ENCODE data around the gene C2orf68.

C2orf68 gene

DNA sequence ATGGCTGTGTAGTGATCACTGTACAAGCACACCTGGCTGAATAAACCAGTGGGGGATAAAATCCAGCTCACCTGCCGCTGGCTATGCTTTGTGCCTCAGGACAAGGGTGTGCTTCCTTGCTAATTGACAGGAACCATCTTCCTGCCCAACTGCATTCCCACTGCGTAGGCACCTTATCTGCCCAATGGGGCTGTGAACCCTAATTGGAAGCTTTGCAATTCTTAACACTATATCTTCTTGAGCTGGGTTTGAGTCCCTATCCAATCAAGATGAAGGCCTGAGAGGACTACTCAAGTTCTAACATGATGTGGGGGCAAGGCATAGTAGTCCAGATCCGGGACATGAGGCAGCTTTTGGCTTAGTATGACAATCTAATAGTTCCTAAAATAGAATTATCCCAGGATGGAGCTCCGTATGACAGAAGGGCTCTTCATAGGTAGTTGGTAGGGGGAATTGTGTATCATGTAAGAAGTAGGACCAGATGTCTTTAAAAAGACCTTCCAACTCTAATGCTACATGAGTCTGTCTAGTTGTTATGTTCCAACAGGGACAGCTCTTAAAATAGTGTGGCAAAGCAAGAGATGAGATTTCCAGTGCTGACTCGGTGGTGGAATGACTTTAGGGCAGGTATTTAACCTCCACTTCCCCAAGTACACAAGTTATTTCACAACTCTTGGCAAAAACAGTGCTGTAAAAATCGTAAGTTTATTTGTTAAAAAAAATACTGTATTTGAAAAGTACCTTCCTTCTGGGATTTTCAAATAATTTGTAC lies 7.1 kb downstream of the C2orf68 start:
- TF ChIP-seq, protein P1, sequence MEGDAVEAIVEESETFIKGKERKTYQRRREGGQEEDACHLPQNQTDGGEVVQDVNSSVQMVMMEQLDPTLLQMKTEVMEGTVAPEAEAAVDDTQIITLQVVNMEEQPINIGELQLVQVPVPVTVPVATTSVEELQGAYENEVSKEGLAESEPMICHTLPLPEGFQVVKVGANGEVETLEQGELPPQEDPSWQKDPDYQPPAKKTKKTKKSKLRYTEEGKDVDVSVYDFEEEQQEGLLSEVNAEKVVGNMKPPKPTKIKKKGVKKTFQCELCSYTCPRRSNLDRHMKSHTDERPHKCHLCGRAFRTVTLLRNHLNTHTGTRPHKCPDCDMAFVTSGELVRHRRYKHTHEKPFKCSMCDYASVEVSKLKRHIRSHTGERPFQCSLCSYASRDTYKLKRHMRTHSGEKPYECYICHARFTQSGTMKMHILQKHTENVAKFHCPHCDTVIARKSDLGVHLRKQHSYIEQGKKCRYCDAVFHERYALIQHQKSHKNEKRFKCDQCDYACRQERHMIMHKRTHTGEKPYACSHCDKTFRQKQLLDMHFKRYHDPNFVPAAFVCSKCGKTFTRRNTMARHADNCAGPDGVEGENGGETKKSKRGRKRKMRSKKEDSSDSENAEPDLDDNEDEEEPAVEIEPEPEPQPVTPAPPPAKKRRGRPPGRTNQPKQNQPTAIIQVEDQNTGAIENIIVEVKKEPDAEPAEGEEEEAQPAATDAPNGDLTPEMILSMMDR (IDR thresholded peaks at IDR 0.05), result no peak

DNA sequence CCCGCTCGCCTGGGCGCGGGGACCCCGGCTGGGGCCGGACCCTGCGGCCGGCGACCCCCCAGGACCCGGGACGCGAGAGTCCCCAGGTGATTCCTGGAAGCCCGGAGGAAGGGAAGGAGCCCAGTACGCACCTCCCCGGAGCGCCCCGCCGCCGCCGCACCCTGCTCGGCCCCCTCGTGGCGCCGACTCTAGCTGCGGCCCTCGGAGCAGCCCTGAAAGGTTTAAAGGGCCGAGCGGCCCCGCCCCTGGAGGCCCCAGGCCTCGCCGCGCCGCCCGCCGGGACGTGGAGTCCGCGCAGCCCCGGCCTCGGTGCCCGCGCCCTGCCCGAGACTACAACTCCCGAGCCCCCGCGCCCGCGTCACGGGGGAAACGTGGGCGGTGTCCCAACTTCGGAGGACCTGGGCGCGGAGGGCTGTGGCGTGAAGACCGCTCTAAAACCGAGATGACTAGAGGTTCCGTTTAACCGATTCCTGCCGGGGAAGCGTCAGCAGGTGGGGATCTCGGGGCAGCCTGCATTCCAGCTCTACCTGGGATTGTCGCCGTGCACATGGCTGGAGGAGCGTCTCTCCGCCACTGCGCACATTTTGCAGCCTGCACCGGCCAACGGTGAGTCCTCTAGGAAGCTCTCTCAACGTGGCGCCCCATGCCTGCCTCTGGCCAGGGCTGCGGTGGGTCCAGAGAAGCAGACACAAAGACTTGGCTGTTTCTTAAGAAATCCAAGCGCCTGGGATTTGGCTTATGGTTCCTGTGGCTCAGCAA lies 9.2 kb downstream of the C2orf68 start, which contains the start of gene TMEM150A:
Gene TMEM150A (minus strand): TSS at position 223 of the 759 bp plus-strand sequence. CDS start 750 bp downstream, outside the sequence.
- TF ChIP-seq, protein P1 (IDR thresholded peaks at IDR 0.05), result no peak

DNA sequence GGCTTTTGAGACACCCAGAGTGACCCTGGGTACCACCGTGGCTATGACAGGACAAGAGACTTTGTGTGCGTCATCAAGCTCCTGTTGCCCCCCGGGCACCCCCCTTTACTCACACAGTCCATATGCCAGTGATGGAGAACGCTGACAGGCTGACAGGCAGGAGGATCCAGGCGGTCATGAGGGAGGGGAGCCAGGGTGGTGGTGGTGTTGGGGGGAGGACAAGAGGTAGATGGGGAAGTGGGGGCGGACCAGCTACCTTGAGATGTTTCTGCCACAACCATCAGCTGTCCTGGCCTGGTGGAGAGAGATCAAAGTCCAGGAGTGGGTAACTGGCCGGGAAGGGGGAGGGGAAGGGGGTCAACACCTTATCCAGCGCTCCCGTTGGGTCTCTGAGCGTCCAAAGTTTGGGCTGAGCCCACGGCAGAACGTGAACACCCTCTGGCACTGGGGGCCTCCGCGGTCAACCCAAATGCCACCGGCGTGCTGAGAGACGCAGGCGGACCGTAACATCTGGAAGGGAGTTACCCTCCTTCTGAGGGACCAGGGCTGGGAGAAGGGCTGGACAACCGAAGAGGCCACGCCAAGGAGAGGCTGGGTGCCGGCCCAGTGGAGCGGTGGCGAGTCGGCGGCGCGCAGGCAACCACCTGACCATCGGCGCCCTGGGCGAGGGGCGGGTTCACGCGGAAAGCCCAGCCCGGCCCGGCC lies 9.9 kb downstream of the C2orf68 start:
- TF ChIP-seq, protein P1 (IDR thresholded peaks at IDR 0.05), result no peak

DNA sequence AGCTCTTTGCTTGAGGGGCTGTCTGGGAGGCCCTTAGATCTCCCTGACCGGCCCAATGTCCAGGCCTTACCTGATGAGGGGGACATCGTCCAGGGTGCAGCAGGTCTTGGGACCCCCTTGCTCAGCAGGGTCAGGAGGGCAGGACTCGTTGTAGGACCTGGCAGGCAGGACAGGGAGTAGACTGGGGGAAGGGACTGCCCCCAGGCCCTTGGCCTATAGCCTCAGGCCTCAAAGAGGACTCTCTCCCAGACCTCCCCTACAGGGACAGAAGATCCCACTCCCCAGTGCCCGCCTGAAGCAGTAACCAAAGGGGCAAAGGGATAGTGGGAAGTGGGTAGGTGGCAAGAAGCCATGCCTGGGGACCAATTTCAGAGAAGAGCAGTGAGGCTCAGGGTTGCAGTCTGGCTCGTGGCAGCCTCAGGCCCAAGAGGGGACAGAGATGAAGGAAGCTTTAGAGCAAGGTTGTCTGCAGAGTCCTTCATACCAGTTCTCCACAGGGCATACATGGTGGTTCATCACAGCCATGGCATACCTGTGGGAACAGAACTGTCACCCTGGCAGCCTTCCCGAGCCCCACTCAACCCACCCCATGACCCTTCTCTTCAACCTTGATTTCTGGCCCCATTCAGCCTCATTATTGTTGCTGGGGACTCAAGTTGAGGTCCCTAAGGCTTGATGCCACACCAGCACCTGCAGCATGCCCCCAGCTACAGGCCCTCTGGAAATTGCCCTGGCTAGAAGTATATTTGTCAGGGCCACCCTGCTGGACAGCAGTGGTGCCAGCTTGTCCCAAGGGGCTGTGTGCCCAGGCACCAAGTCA lies 10.7 kb downstream of the C2orf68 start:
- TF ChIP-seq, protein P1 (IDR thresholded peaks at IDR 0.05), result no peak

DNA sequence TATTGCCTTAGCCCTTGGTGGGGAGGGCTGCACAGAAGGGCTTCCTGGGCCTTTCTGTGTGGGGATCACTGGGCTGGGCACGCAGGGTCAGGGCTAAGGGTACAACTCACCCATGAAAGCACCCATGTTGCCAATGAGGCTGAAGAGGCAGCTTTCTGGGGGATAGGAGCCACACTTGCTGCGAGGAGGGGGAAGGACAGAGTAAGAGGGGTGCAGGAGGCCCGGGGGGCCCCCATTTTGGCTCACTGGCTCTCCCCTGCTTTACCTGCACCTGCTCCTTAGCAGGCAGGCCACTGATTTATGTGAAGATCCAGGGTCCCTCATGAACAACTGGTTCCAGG lies 11.7 kb downstream of the C2orf68 start:
- TF ChIP-seq, protein P1 (IDR thresholded peaks at IDR 0.05), result no peak

DNA sequence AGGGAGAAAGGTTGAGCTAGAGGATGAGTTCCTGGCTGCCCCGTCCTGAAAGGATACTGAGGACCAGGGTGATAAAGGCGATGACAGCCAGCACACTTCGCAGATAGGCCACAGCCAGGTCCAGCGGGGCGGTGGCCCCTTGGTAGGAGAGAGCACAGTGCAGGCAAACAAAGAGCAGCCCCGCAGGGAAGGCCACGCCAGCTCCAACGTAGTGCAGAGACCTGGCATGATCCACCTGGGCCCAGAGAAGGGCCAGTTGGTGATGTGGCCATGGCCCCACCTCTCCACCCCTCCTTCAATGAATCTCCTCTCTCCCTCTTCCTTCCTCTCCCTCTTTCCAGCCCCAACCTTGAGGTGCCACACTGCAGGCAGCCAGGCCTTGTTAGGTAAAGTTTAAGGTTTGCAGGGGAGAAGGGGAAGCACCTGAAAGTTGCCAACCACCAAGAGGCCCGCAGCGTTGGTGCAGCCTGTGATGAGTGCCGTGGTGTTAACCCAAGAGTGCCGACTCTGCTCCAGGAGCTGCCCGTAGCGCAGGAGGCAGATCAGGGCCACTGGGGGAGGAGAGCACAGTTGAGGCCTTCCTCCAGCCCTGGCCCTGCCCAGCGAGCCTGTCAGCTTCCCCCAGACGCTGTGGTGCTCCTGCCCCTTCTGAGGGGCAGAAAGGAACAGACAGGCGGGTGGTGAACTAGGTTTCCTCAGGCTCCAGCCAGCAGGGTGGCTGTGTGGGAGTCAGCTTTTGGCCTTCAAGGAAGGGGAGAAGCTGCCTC lies 12.2 kb downstream of the C2orf68 start:
- TF ChIP-seq, protein P1 (IDR thresholded peaks at IDR 0.05), result no peak

All from LNCAP (cell line).